DMS79 (cell line): ENCODE measurements around the gene LAP3.
A peak's percentile ranks its signal among the peaks of the same experiment; 100 is the strongest.
"Not testable (repeated sequence)": the region's sequence is repeated elsewhere in the genome, so short reads cannot be mapped to it uniquely, and the experiment has no call there.

Source experiments
- DNase-seq: peaks from one replicate; lab custom pipeline; 2025; lab: John Stamatoyannopoulos, UW

Gene LAP3

DNA sequence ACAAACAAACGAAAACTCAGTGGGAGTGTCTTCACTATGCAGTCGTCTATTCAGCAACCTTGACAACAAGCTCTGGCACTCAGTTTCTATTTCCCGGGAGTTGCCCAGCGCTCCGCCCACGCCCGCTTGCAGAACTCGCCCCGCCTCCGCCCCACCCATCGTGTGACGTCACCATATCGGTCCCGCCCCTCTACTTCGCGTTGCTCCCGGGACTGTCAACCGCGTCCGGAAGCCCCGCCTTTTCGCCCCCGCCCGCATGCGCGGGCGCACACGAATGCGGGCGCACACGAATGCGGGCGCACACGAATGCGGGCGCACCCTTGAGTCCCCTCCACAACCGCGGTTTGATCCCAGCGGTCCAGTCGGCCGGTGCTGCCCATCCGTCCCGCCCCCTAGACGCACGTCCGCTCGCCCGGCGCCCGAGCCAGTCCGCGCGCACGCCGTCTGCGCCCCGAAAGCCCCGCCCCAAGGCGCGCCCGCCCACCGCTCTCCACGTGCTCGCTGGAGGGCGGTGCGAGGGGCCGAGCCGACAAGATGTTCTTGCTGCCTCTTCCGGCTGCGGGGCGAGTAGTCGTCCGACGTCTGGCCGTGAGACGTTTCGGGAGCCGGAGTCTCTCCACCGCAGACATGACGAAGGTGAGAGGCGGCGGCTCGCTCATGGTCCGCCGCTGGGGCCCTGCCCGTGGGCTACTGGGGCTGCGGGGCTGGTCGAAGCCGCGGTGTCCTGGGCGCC, at the start of gene LAP3:
TSS of gene LAP3 (plus strand) at position 267 of the 733 bp plus-strand sequence. CDS start at position 535, 268 bp downstream.
- peak; percentile 65 for DNase-seq

DNA sequence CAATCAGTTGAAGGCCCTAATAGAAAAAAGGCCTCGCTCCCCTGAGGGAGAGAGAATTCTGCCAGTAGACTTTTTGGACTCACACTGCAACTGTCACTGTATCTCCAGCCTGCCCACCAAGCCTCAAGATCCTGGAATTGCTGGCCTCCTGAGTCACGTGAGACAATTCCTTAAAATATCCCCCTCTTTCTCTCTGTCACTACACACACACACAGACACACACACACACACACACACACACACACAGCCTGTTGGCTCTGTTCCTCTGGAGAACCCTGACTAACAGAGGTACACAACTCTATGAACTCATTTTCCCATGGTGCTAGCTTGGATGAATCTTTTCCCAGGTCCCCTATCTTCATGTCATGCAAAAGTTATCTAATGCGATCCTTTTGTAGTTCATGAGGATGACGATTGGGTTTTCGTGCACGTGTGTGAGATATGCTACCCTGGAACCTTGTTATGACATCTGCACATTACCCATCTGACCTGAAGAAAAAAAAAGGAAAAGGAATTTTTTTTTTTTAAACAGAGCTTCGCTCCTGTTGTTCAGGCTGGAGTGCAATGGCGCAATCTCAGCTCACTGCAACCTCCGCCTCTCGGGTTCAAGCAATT, 48.3 kb upstream of the LAP3 start:
- no peak for DNase-seq

DNA sequence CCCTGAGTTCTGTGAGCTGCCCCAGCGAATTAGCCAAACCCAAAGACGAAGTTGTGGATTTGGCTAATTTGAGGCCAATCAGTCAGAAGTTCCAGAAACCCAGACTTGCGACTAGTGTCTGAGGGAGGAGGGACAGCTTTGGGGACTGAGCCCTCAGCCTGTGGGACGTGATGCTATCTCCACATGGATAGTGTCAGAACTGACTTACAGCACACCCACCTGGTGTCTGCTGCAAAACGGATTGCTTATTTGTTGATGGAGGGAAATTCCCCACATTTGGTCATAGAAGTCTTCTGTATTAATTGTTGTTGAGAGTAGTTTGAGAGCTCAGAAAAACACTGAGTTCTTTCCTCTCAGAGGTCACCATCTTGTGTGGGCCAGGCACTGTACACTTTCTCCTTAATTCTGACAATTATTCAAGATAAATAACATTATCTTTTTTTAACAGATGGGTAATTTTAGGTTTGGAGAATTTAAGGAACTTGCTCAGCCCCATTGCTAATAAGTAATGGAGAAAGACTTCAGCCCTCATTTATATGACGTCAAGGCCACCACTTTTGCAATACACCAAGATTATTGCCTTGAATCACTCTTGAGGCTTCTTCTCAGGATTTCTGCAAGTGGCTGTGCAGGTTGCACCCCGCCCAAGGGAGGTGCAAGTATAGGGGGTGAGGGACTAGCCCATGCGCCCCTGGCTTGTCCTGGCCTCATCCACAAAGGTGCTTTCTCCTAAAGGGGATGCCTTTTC, 45.3 kb upstream of the LAP3 start:
- DNase-seq, result no peak

GRCh38 chr4:17534705-17535104, 42.3 kb upstream of the LAP3 start:
- no peak for DNase-seq

GRCh38 chr4:17535242-17535641, 41.8 kb upstream of the LAP3 start:
- no peak for DNase-seq

- DNase-seq, result no peak
Measured at GRCh38 chr4:17535906-17536305, 41.1 kb upstream of the LAP3 start.

- not testable (repeated sequence) for DNase-seq
Measured at GRCh38 chr4:17537060-17537459, 39.9 kb upstream of the LAP3 start.

- no peak for DNase-seq
Measured at GRCh38 chr4:17544205-17544604, 32.8 kb upstream of the LAP3 start.

GRCh38 chr4:17544831-17545234, 32.2 kb upstream of the LAP3 start:
- no peak for DNase-seq

- no peak for DNase-seq
Measured at GRCh38 chr4:17545374-17546140, 31.4 kb upstream of the LAP3 start.

DNA sequence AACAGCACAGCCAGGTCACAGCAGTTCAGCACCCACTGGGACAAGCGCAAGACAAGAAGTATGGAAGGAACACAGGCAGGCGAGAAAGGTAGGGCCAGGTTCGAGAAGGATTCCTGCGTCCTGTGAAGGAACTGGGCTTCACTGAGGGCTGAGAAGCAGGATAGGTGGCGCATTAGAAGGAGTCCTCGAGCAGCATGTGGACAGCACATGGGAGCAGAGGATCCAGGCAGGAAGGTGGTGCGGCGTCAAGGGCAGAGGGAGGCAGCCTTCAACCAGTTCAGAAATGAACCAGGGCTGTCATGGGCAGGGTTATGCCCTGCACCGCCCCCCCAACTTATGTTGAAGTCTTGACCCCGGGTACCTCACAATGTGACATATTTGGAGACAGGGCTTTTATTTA, 30.8 kb upstream of the LAP3 start:
- no peak for DNase-seq

DNA sequence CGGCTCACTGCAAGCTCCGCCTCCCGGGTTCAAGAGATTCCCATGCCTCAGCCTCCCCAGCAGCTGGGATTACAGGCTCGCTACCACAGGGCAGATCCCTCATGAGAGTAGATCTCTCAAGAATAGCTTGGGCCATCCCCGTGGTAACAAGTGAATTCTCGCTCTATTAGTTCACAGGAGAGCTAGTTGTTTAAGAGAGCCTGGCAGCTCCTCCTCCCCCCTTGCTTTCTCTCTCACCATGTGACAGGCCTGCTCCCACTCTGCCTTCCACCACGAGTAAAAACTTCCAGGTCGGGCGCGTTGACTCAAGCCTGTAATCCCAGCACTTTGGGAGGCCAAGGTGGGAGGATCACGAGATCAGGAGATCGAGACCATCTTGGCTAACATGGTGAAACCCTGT, 30.3 kb upstream of the LAP3 start:
- DNase-seq, result no peak

DNA sequence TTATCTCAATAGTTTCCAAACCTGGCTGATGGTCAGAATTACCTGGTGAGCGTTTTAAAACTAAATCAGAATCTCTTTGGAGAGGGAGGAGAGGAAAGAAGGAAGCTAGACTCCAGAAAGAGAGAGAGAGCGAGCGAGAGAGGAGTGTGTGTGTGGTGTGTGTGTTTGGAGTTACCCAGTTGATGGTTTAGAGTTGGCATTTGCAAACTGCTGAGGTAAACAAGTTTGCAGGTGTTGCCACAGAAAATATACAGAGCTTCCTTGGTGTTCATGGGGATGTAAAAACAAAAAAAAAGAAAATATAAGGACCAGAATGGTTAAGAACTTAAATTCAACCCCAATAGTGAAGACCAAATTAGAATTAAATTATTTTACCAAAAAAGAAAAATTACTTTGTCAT, 26.4 kb upstream of the LAP3 start:
- no peak for DNase-seq

GRCh38 chr4:17552427-17552826, 24.6 kb upstream of the LAP3 start:
- no peak for DNase-seq

DNA sequence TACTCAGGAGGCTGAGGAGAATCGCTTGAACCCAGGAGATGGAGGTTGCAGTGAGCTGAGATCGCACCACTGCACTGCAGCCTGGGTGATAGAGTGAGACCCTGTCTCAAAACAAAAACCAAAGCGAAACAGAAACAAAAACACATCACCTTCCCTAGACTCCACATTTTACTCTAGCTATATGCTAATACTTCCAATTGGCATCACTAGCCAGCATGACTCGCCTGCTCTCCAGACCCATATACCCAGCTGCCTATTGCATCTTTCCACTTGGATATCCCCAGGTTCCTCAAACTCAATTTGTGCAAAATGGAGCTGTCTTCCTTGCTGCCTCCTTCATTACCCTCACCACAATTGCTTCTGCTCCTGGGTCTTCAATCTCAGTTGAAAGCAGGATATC, 22.4 kb upstream of the LAP3 start:
- no peak for DNase-seq

GRCh38 chr4:17556498-17556897, 20.5 kb upstream of the LAP3 start:
- no peak for DNase-seq

DNA sequence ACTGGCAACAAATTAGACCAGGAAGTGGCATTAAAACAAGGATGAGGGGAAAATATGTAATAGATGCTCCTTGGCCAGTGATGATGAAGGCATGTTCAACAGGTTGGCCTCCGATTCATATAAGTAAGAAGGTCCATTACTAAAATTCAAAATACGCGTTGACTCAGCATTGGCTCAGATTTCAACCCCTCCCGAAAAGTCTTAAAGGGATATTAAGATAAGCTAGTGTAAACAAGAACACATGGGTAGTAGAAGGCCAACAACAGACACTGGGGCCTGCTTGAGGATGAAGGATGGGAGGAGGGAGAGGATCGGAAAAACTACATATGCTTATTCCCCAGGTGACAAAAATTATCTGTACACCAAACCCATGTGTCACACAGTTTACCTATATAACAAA, 19.1 kb upstream of the LAP3 start:
- no peak for DNase-seq

- no peak for DNase-seq
Measured at GRCh38 chr4:17558941-17559708, 17.9 kb upstream of the LAP3 start.

DNA sequence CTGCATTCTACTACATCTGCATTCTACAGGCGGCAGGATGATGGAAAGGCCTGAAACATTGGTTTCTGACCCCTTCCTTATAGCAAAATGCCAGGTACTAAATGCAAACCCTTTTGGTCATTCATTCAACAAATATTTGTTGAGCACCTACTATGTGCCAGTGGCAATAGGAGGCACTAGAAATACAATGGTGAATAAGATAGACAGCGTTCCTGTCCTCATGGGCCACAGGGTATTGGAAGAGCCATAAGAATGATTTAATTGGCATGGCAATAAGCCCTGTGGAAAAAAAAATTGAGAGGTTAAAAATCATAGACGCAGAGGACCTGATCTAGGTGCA, 17.3 kb upstream of the LAP3 start:
- no peak for DNase-seq

DNA sequence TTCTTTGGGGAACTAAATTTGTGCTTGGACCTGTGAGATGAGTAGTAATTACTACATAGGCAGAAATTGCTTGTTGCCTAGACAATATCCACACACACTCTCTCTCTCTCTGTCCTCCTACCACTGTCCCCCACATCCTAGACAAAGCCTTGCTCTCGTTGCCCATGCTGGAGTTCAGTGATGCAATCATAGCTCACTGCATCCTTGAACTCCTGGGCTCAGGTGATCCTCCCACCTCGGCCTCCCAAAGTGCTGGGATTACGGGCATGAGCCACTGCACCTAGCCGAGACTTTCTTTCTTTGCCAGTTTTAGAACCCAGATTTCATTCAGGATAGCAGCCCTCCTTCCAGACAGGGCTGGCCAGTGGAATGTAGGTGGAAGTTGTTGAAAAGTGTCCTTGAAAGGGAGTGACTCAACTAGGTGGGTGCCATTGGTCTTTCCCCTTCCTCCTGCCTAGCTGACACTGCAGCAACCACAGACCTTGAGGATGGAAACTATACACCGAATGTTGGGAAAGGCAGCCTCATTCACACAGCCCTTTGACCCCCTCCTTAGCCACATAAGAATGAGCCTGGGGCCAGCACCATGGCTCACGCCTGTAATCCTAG, 16.8 kb upstream of the LAP3 start:
- DNase-seq, result no peak

- no peak for DNase-seq
Measured at GRCh38 chr4:17561195-17561909, 15.6 kb upstream of the LAP3 start.
